Pancreas (tissue), 10 donors: ENCODE data around the gene DNAH5. TPM values are rescaled to one million over a fixed set of nuclear protein-coding genes. Genes with fewer than 3 reads are reported as not detected.

Source experiments
- ATAC-seq, 4 donors: fragments of 200-7000 bp; cut with Tn5 transposase; one replicate each; pipeline versions ENCODE4 v1.8.0 to v1.9.1; 2020; ENCODE audit warnings: mild to moderate bottlenecking in 4 of 4, moderate library complexity in 4 of 4
- DNase-seq, 6 donors: peaks; one replicate each; pipeline ENCODE4 v3.0.0-alpha.2; 2020
- FAIRE-seq: peaks from 2 replicates; lab custom pipeline; 2012; peaks lifted over from hg19 to GRCh38; lab: Jason Lieb, UNC
- H3K27ac ChIP-seq, 4 donors: fragments of 200-600 bp; sonication (generic); 1 replicate in 3 of 4; 2 replicates in 1 of 4; pipeline versions ENCODE4 v1.5.0 to v1.8.0; 2020
- H3K27me3 ChIP-seq, 4 donors: fragments of 200-600 bp; one replicate each; pipeline ENCODE4 v1.8.0; 2021
- H3K36me3 ChIP-seq, 3 donors: fragments of 200-600 bp; sonication (generic) in 1 of 3; one replicate each; pipeline versions ENCODE4 v1.5.0 to v1.8.0; 2020 to 2021
- H3K4me1 ChIP-seq, 3 donors: fragments of 200-600 bp; one replicate each; pipeline ENCODE4 v1.8.0; 2021
- H3K4me3 ChIP-seq, 4 donors: fragments of 200-600 bp; sonication (generic) in 2 of 4; one replicate each; pipeline versions ENCODE4 v1.5.0 to v1.8.0; 2020 to 2021
- H3K9me3 ChIP-seq, 4 donors: fragments of 200-600 bp; one replicate each; pipeline ENCODE4 v1.8.0; 2021
- WGBS, 2 donors: extraction: QIAGEN DNeasy Blood & Tissue Kit; methylation state at CpG; one replicate each; pipeline ENCODE4 v1.1.7; 2013; 5-methylcytosine and 5-hydroxymethylcytosine counted together
- intact Hi-C, 3 donors: fragments of 100-400 bp; cut with DNase I; formaldehyde crosslinking; loops; one replicate each; pipeline versions ENCODE4 v1.11.1 to v1.14.2; 2022
- polyA plus RNA-seq, 2 donors: library from polyadenylated mRNA; stranded (reverse); fragments of 200-250 nt; gene quantifications; one replicate each; pipeline ENCODE4 v1.2.3, GENCODE V29; 2013
- total RNA-seq, 6 donors: library from RNA; stranded (reverse); fragmentation: NEBNext Ultra II Directional in 4 of 6; extraction: Animal tissue kit (Norgen Biotek cat#: 25700) in 4 of 6; gene quantifications; one replicate each; pipeline versions ENCODE4 v1.2.1 to v1.2.4, GENCODE V29; 2021 to 2023
- TF ChIP-seq, protein P1 (sequence below), 4 donors: fragments of 200-600 bp; sonication (generic) in 3 of 4; IDR thresholded peaks; one replicate each; pipeline versions ENCODE4 v1.5.0 to v1.8.0; 2021; ENCODE audit warnings: antibody characterized with exemption in 4 of 4
- donor health status: healthy with polysubstance abuse.
- donor health status: DM: no; HTN: no; CAD: no; lungs with moderate emphysema.
- donor health status: DM: no; HTN: no; CAD: no.
- donor health status: control.
- donor health status: control.
- donor health status: Bipolar disorder and iron deficiency.
- donor health status: DM: yes; HTN: yes; CAD: no.
- donor health status: DM: no; HTN: no; CAD: no.
- donor health status: DM: no; HTN: no; CAD: no.
- donor health status: DM: yes; HTN: yes; CAD: no.

Gene DNAH5
- total and polyA plus RNA-seq, 8 donors: 0.84 to 5.3 (median 1.6) TPM

DNA sequence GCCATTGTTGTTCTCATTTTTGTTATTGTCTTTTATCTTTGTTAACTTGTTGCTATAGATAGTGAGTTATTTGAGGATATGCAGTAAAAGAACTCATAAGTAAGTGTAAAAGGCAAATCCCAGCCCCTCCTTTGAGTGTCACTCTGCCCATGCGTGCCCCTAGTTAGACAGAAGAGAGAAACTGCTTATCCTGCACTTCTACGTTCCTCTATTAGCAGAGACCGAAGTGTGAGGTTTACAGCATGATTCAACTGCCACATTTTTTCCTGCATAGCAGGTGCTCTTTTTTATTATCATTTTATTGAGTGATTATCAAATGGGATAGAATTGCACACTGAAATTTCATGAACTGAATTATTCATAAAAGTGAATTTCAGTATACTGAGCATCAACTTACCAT, 12.0 kb upstream of the DNAH5 start:
- H3K27ac ChIP-seq: no peak overlapping the region
- WGBS, 2 donors: 82 to 84% methylated on average over 3 of the region's 3 CpGs
- no peaks in the 10 kb centered on the region for H3K4me1 ChIP-seq
- H3K4me3 ChIP-seq: no peak overlapping the region
- no peaks in the 10 kb centered on the region for H3K36me3 ChIP-seq
- peak in 1 of 4 donors; percentile 45 for ATAC-seq
- peaks cover 0 to 3% (median 0%) of the 10 kb centered on the region in 4 donors for H3K27me3 ChIP-seq
- no peaks in the 10 kb centered on the region for H3K9me3 ChIP-seq
- DNase-seq: no peak
- TF ChIP-seq, protein P1, sequence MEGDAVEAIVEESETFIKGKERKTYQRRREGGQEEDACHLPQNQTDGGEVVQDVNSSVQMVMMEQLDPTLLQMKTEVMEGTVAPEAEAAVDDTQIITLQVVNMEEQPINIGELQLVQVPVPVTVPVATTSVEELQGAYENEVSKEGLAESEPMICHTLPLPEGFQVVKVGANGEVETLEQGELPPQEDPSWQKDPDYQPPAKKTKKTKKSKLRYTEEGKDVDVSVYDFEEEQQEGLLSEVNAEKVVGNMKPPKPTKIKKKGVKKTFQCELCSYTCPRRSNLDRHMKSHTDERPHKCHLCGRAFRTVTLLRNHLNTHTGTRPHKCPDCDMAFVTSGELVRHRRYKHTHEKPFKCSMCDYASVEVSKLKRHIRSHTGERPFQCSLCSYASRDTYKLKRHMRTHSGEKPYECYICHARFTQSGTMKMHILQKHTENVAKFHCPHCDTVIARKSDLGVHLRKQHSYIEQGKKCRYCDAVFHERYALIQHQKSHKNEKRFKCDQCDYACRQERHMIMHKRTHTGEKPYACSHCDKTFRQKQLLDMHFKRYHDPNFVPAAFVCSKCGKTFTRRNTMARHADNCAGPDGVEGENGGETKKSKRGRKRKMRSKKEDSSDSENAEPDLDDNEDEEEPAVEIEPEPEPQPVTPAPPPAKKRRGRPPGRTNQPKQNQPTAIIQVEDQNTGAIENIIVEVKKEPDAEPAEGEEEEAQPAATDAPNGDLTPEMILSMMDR (IDR thresholded peaks at IDR 0.05): no peak
- no peak for FAIRE-seq
- intact Hi-C loops: no loop called here

DNA sequence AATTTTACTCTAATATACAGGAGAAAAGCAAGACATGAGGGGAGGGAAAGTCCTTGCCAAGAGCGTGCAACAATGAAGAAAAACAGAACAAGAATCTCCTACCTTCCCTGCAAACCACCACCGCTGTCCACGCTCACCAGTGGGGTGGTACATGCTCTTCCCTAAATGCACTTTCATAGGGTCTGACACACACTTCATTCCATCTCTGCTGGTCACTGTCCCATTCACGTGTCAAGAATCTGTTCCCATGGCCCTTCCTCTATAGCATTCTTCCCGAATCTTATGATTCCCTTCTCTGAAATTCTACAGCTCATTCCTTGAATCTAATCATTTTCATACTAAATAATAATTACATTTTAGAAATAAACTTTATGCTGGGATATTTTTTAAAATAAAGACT, 11.4 kb upstream of the DNAH5 start:
- TF ChIP-seq, protein P1 (IDR thresholded peaks at IDR 0.05): no peak
- intact Hi-C loops: no loop called here
- no peak for FAIRE-seq
- no peak overlapping the region for H3K4me3 ChIP-seq
- no peaks in the 10 kb centered on the region for H3K36me3 ChIP-seq
- H3K4me1 ChIP-seq: no peaks in the 10 kb centered on the region
- peaks cover 0 to 3% (median 0%) of the 10 kb centered on the region in 4 donors for H3K27me3 ChIP-seq
- DNase-seq: no peak
- ATAC-seq: no peak
- 77 to 89% methylated on average over 5 of the region's 5 CpGs for WGBS, 2 donors
- H3K27ac ChIP-seq: no peak overlapping the region
- no peaks in the 10 kb centered on the region for H3K9me3 ChIP-seq

DNA sequence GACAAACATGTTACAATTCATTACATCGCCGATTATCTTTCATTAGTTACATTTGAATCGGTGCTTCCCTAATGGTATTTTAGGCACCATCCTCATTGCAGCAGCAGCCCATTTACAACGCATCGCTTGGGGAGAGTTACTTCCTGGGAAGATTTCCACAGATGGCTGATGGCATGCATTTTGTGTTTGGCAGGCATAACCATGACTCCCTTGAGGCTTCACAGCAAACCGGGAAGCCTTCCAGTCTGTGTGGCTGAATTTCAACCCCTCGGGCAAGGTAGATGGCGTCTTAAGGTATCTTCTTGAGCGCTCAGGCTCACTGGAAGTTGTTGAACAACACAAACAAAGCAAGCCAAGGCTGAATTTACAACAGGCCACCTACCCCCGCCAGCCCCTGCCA, 1.6 kb upstream of the DNAH5 start:
- H3K4me3 ChIP-seq: no peak overlapping the region
- FAIRE-seq: no peak

DNA sequence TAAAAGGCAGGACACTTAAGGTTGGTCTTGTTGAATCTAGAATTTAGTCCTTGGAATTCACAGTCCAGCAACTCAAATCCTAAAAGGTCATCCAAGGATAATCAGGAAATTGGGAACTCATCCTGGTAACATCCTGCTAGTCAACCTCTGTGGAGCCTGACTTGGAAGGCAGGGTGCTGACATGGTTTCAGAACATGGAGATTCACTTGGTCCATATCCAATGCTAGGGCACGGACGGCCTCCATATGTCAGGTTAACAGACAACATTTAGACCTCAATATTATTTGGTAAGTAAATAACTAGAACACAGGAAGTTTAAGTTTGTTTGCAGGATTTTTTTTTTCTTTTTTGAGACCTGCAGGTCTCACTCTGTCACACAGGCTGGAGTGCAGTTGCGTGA, 783 bp upstream of the DNAH5 start:
- TF ChIP-seq, protein P1 (IDR thresholded peaks at IDR 0.05): no peak
- FAIRE-seq: no peak

More for the DNA sequence above, 1.6 kb upstream of the DNAH5 start:
- no peaks in the 10 kb centered on the region for H3K9me3 ChIP-seq
- no peak overlapping the region for H3K27ac ChIP-seq
- DNase-seq: no peak
- no peaks in the 10 kb centered on the region for H3K36me3 ChIP-seq
- TF ChIP-seq, protein P1 (IDR thresholded peaks at IDR 0.05): no peak
- H3K4me1 ChIP-seq: no peaks in the 10 kb centered on the region
- intact Hi-C loops: no loop called here
- WGBS, 2 donors: 84 to 88% methylated on average over 10 of the region's 10 CpGs
- no peak for ATAC-seq
- no peaks in the 10 kb centered on the region for H3K27me3 ChIP-seq

DNA sequence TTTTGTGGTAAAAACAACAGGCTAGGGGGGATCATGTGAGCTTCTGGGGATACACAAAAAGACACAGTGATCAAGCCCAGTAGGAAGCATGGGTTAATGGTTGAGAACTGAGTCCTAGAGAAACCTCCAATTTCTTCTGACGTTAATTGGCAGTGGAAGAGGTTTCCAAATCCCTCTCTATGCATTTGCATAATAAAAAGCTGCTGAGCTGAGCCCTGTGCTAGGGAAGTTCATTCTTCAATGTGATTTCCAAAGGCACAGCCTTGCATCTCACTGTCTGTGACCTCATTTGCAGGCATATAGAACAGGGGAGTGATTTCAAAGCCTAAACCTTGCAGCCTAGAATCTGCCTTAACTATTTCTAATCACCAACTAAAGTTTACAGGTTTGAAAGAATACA, 812 bp downstream of the DNAH5 start:
- Histone ChIP-seq H3K36me3 (no peaks in the 10 kb centered on the region), H3K9me3 (no peaks in the 10 kb centered on the region), H3K4me3 (no peak overlapping the region), H3K27ac (no peak overlapping the region), H3K27me3 (no peaks in the 10 kb centered on the region), H3K4me1 (no peaks in the 10 kb centered on the region)
- TF ChIP-seq, protein P1 (IDR thresholded peaks at IDR 0.05): no peak
- ATAC-seq (no peak), FAIRE-seq (no peak), DNase-seq (no peak)
- intact Hi-C loops: no loop called here
- 35 to 40% methylated on average over 1 of the region's 1 CpG for WGBS, 2 donors

More for the DNA sequence above, 783 bp upstream of the DNAH5 start:
- intact Hi-C loops: no loop called here
- Histone ChIP-seq H3K4me1 (no peaks in the 10 kb centered on the region), H3K27ac (no peak overlapping the region), H3K36me3 (no peaks in the 10 kb centered on the region), H3K27me3 (no peaks in the 10 kb centered on the region), H3K4me3 (no peak overlapping the region), H3K9me3 (no peaks in the 10 kb centered on the region)
- DNase-seq (no peak), ATAC-seq (no peak)
- WGBS, 2 donors: 87 to 94% methylated on average over 3 of the region's 3 CpGs
